OCI-M1 (cell line): ENCODE data around the gene ZNF516.

Experiments used
- DNase-seq: peaks from one replicate; lab custom pipeline; 2025; lab: John Stamatoyannopoulos, UW

ZNF516 gene

GRCh38 chr18:76421685-76422078, 73.4 kb downstream of the ZNF516 start:
- DNase-seq: no peak

- no peak for DNase-seq
These were observed 74.0 kb downstream of the ZNF516 start for GRCh38 chr18:76420898-76421684.

DNA sequence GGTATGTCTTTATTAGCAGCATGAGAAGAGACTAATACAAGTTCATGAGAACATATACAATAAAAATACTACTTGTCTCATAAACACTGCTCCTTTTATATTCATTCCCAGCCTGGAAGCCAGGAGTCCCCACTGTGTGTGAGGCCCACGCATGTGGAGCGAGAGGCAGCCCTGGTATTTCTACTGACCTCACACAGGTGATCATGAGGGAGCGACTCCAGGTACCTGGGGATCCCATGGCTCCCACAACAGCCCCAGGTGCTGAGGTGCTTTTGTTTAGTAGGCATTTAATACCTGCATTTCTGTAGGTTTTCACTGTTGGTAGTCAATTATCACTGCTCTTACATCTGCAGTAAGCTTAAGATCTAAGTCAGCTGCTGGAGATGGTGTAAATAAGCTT, 75.2 kb downstream of the ZNF516 start:
- DNase-seq: no peak

- DNase-seq: no peak
These were observed 78.1 kb downstream of the ZNF516 start for GRCh38 chr18:76416911-76417310.

- no peak for DNase-seq
These were observed 80.0 kb downstream of the ZNF516 start for GRCh38 chr18:76414936-76415621.

- DNase-seq: no peak
These were observed 82.0 kb downstream of the ZNF516 start for GRCh38 chr18:76412818-76413565.

- no peak for DNase-seq
These were observed 82.8 kb downstream of the ZNF516 start for GRCh38 chr18:76412010-76412817.

DNA sequence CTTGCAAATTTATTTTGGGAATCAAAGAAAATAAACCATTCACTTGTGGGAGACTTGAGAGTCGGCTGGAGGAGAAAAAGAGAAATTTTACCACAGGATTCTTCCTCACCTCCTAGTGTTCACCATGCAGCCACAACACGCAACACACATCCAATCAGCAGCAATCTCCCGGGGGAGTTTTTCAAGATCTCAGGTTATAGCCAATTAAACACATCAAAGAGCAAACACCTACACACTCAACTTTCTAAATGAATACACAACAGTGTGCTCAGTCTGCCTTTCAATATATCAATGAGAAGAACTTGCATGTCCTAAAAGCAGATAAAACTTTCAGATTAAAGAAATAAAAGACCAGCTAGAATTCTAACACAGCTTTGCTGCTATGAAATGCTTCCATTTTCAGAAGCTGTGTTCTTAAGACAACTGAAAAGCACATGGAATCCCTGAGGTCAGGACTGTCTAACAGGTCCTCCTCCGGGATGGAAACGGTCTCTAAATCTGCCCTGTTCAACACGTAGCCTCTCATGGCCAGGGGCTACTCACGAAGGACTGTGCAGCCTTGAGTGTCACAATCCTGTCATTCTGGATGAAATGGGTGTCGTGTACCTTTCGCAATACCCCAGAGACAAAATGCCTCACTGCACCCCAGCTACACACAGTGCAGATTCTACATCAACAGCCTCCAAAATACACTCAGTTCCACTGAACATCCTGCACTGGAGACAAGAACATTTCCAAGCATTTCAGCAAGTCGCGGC, 84.2 kb downstream of the ZNF516 start:
- DNase-seq: no peak

- no peak for DNase-seq
These were observed 85.0 kb downstream of the ZNF516 start for GRCh38 chr18:76410033-76410432.

GRCh38 chr18:76408480-76409067, 86.5 kb downstream of the ZNF516 start:
- DNase-seq: no peak

GRCh38 chr18:76407681-76408080, 87.4 kb downstream of the ZNF516 start:
- DNase-seq: no peak

- DNase-seq: no peak
These were observed 88.3 kb downstream of the ZNF516 start for GRCh38 chr18:76406791-76407190.

DNA sequence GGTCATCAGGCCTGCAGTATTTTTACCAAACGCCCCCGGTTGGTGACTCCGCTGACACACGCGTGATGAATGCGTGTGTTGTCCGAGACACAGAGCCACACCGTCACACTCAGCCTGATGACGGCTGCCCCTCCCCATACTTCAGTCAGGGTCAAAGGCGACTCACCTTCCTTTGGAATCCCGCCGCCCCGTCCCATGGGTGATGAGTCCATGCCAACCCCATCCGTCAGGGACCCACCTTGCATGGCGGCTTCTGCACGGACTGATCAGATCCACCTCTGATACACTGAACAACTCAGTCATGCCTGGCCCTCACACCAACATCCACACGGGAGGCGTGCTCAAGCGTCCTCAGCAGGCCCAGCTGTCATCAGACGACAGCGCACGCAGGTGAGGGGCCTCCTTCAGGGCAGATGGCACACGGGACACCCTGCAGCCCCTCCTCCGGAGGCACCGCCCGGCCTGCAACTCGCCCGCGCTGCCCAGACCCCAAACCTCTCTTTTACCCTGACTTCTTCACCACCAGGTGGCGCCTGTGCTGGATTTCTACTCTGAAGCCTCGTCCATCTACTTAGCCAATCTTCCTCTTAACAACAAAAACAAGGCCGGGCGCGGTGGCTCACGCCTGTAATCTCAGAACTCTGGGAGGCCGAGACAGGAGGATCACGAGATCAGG, 89.2 kb downstream of the ZNF516 start:
- DNase-seq: peak; percentile 66

DNA sequence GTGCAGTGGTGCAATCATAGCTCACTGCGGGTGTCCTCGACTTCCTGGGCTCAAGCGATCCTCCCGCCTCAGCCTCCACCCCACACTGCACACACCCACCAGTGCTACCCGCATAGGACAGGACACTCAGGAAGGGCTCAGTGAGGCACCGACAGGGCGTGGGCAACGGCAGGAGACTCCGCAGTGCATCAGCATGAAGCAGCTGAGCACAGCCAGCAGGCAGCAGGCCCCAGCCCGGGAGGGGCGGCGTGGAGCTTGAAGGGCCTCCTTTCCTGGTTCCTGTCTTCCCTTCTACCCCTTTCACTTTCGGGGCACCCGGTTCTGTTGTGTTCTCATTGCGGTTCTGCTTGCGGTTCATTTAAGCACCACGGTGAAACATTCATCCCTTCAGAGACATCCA, 89.8 kb downstream of the ZNF516 start:
- DNase-seq: no peak

- no peak for DNase-seq
These were observed 90.7 kb downstream of the ZNF516 start for GRCh38 chr18:76404345-76404831.

- no peak for DNase-seq
These were observed 92.7 kb downstream of the ZNF516 start for GRCh38 chr18:76402026-76402990.

- peak; percentile 13 for DNase-seq
These were observed 93.5 kb downstream of the ZNF516 start for GRCh38 chr18:76401498-76401897.

- DNase-seq: no peak
These were observed 95.2 kb downstream of the ZNF516 start for GRCh38 chr18:76399613-76400391.
